HG03378 (cell line): ENCODE measurements around the gene PM20D1.
"Not testable (repeated sequence)": the region's sequence is repeated elsewhere in the genome, so short reads cannot be mapped to it uniquely, and the experiment has no call there.

Experiments
- ATAC-seq: cut with Tn5 transposase; IDR thresholded peaks from one replicate; pipeline ENCODE4 v1.9.1; 2021; ENCODE audit warnings: mild to moderate bottlenecking, moderate library complexity; ENCODE audit not compliant: unreplicated experiment

PM20D1 gene, protein sequence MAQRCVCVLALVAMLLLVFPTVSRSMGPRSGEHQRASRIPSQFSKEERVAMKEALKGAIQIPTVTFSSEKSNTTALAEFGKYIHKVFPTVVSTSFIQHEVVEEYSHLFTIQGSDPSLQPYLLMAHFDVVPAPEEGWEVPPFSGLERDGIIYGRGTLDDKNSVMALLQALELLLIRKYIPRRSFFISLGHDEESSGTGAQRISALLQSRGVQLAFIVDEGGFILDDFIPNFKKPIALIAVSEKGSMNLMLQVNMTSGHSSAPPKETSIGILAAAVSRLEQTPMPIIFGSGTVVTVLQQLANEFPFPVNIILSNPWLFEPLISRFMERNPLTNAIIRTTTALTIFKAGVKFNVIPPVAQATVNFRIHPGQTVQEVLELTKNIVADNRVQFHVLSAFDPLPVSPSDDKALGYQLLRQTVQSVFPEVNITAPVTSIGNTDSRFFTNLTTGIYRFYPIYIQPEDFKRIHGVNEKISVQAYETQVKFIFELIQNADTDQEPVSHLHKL

DNA sequence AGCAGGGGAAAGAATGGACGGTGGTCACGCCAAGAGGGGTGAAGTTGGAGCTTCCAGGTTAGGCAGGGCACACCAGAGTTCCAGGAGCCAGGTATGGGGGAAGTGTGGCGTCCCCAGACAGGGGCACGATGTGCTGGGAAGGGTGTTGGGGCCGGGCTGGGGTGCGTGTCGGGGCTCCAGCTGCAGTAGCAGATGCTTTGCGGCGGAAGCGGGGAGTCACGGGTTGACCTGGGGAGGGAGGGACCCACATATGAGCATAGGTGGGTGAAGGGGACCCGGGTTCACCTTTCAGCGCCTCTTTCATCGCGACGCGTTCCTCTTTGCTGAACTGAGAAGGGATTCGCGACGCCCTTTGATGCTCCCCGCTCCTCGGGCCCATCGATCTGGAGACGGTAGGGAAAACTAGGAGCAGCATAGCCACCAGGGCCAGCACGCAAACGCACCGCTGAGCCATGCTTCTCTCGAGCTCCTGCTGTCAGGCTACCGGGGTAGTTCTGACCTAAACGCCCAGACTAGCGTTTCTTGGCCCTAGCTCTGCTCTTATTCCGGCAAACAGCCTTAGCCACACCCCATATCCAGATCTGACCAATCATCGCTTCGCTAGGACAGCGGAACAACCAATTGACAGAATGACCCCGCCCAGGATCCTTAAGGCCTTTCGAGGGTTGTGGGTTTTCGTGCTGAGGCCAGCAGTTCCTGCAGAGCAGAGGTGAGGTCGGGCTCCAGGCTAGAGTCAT lies at the start of gene PM20D1:
TSS of gene PM20D1 (minus strand) at position 514 of the 737 bp plus-strand sequence. CDS start at position 454, 60 bp downstream.
- peak; percentile 90 for ATAC-seq

- ATAC-seq: no peak
Observed at GRCh38 chr1:205896351-205896750, 46.4 kb upstream of the PM20D1 start.

GRCh38 chr1:205894119-205894518 lies 44.2 kb upstream of the PM20D1 start:
- not testable (repeated sequence) for ATAC-seq

DNA sequence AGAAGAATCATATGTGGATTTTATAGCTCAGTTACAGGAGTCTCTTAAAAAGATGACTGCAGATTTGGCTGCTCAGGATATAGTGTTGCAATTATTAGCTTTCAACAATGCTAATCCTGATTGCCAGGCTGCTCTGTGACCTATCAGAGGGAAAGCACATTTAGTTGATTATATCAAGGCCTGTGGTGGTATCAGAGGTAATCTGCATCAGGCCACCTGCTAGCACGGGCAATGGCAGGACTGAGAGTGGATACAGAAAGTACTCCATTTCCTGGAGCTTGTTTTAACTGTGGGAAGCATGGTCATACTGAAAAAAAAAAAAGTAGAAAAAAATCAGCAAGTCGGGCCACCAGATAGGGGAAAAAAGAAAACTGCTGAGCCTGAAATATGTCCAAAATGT lies 42.2 kb upstream of the PM20D1 start:
- not testable (repeated sequence) for ATAC-seq

GRCh38 chr1:205891481-205891880 lies 41.5 kb upstream of the PM20D1 start:
- ATAC-seq: not testable (repeated sequence)

DNA sequence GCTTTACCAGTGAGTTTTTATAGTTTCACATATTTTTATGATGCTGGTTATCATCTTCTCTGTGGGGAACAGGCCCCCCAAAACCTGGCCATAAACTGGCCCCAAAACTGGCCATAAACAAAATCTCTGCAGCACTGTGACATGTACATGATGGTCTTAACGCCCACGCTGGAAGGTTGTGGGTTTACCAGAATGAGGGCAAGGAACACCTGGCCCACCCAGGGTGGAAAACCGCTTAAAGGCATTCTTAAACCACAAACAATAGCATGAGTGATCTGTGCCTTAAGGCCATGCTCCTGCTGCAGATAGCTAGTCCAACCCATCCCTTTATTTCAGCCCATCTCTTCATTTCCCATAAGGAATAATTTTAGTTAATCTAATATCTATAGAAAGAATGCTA lies 40.7 kb upstream of the PM20D1 start:
- ATAC-seq: not testable (repeated sequence)

DNA sequence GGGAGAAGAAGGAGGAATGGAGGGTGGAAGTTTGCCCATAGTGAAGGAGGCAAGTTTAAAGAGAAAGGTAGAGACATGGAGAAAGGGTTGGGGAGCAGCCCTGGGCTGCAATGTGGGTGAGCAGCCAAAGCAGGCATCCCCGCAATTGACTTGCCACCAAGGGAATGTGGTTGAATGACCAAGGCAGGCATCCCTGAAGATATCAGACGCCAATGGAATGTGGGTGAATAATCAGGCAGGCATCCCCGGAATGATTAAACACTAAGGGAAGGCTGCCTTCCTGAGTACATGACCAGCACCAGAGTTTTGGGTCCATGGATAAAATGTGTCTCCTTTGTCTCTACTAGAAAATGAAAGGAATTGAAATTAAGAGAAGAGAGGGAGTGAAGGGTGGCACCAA lies 39.8 kb upstream of the PM20D1 start:
- ATAC-seq: not testable (repeated sequence)

DNA sequence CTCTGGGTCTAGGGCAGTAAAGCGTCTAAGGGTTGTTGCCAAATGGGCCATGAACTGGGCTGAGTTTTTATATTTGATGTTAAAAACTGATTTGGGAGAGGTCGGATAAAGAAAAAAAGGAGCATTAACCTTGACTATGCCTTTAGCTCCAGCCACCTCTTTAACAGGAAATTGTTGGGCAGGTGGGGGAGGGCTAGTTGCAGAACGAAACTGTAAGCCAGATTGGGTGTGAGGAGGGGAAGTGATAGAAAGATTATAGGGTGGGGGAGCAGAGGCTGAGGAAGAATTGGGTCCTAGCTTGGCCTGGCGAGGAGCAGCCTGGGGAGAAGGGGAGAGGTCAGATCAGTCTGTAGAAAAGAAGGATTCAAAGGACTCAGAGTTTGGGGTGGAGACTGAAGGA lies 39.1 kb upstream of the PM20D1 start:
- ATAC-seq: not testable (repeated sequence)

DNA sequence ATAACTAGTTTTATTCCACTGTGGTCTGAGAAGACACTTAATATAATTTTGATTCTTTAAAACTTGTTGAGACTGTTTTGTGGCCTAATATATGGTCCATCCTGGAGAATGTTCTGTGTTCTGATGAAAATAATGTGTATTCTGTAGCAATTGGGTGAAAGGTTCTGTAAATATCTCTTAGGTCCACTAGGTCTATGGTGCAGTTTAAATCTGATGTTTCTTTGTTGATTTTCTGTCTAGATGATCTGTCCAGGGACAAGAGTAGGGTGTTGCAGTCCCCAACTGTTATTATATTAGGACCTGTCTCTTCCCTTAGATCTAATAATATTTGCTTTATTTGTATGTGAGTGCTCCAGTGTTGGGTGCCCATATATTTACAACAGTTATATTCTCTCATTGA lies 33.9 kb upstream of the PM20D1 start:
- no peak for ATAC-seq

GRCh38 chr1:205880923-205881322 lies 31.0 kb upstream of the PM20D1 start:
- ATAC-seq: no peak

- ATAC-seq: no peak
Observed at GRCh38 chr1:205879974-205880373, 30.0 kb upstream of the PM20D1 start.

GRCh38 chr1:205878026-205878425 lies 28.1 kb upstream of the PM20D1 start:
- no peak for ATAC-seq

GRCh38 chr1:205873148-205873547 lies 23.2 kb upstream of the PM20D1 start:
- not testable (repeated sequence) for ATAC-seq

DNA sequence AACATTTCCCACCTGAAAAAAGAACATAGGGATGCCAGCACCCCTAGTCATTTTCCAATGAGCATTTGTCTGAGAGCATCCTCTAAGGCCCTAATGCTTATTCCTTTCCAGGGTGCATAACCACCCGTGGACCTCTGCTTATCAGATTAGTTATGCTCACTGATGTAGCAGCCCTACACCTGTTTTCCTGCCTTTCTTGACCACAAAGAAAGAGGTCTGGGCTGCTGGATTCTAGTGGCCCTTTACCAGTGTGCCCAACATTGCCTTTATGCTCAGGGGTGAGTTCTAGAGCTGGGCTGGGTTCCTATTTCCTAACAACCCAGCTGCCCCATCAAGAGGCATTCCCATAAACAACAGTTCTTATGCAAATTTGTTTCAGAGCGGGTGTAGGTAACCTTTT lies 20.3 kb upstream of the PM20D1 start:
- no peak for ATAC-seq

- no peak for ATAC-seq
Observed at GRCh38 chr1:205861540-205861939, 11.6 kb upstream of the PM20D1 start.

GRCh38 chr1:205858141-205858961 lies 8.4 kb upstream of the PM20D1 start:
- no peak for ATAC-seq

- ATAC-seq: not testable (repeated sequence)
Observed at GRCh38 chr1:205857501-205857900, 7.6 kb upstream of the PM20D1 start.

DNA sequence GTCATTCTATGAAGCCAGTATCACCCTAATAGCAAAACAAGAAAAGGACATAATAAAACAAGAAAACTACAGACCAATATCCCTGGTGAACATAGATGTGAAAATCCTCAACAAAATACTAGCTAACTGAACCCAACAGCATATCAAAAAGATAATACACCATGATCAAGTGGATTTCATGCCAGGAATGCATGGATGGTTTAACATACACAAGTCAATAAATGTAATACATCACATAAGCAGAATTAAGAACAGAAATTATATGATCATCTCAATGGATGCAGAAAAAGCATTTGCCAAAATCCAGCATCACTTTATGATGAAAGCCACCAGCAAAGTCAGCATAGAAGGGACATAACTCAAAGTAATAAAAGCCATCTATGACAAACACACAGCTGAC lies 6.5 kb upstream of the PM20D1 start:
- no peak for ATAC-seq

DNA sequence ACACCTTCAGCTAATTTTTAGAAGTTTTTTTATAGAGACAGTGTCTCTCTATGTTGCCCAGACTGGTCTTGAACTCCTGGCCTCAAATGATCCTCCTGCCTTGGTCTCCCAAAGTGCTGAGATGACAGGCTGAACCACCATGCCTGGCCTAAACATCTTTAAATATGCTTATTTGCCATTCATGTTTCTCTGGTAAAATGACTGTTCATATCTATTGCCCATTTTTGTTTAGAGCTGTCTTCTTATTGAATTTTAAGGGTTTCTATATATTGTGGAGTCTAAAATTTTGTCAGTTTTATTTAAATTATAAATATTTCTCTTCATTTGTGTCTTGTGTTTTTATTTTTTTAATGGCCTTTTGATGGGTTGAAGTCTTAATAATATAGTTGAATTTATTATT lies 3.0 kb upstream of the PM20D1 start:
- ATAC-seq: no peak

GRCh38 chr1:205851993-205852392 lies 2.1 kb upstream of the PM20D1 start:
- no peak for ATAC-seq
